Measurements from ENCODE around the gene CALM3. TPM values are rescaled to one million over a fixed set of nuclear protein-coding genes. Genes with fewer than 3 reads are reported as not detected.

Gene CALM3
- 305 and 351 TPM in 2 replicates for total RNA-seq
- polyA plus RNA-seq, result 328 and 425 TPM in 2 replicates
- 517 and 647 TPM in 2 replicates for polyA plus RNA-seq (2011; cell fraction: cytosol; rRNA removed)
- polyA plus RNA-seq (2011; cell fraction: nucleus; rRNA removed), result 277 and 398 TPM in 2 replicates
- polyA plus RNA-seq (2012), result 409 and 426 TPM in 2 replicates
- polyA minus RNA-seq, result 289 and 292 TPM in 2 replicates
- 34.8 TPM for polyA minus RNA-seq (2011; cell fraction: cytosol; rRNA and poly(A)+ RNA removed)
- 41.3 and 50.8 TPM in 2 replicates for polyA minus RNA-seq (2011; cell fraction: nucleus; rRNA and poly(A)+ RNA removed)
- Bru-seq, nascent RNA, result percentile 83 among the genes with signal in this experiment
- percentile 99 among the genes with signal in this experiment for BruChase-seq, experiment 1, labeled RNA remaining after a 6-hour chase
- BruChase-seq, experiment 2, labeled RNA remaining after a 2-hour chase, result percentile 95 among the genes with signal in this experiment
- long read RNA-seq, transcript CALM3-202 (6 exons, 702 nt), result minor isoform, 7 of 1,049 reads
- long read RNA-seq, transcript CALM3-201 (6 exons, 2,289 nt), result major isoform, 921 of 1,049 reads
- long read RNA-seq, transcript CALM3-207 (4 exons, 721 nt), result minor isoform, 14 of 1,049 reads
- long read RNA-seq, partial matches to known transcripts, result 25 of 1,049 reads
- long read RNA-seq, other reads (novel, unspliced or antisense), result 75 of 1,049 reads

DNA sequence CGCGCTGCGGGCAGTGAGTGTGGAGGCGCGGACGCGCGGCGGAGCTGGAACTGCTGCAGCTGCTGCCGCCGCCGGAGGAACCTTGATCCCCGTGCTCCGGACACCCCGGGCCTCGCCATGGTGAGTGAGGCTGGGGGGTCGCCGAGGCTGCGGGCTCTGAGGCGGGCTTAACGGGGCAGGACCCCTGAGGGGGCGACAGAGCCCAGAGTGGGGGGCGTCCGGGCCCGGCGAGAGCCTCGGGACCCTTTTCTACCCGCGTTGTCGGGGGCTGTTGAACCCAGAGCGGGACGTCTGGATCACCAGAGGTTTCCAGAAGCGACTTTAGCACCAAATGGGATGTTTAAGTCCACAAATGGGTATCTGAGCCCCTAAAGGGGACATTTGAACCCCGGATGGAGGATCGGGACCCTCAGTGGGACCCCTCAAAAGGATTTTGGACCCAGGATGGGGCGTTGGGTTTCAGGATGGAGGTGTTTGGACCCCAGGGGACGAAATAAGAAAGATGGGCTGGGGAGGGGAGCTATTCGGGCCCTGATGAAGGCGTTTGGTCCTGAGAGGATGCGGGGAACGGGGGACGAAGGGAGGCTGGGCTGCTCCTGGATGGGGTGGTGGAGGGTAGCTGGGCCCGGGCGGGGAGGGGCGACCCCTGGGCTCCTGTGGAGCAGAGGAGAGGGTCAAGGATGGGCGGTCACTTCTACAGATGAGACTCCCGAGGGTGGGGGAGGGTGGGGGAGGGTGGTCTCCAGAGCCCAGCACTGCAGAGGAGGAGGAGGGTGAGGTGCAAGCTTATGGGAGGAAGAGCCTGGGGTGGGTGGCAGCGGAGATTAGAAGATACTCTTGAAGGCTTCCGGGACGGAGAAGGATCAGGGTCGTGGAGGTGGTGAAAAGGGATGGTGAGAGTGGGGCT lies at the start of gene CALM3:
Gene CALM3 (plus strand): TSS at position 13 of the 907 bp plus-strand sequence. CDS start 105 bp downstream, at position 118.
- Histone ChIP-seq H3K36me3 (ENCODE audit: control insufficient read depth in 2 of 2, extremely low read depth in 1 of 2, insufficient read depth in 2 of 2, low read length in 2 of 2) (peaks cover 0 to 13% of the 10 kb centered on the region in 2 experiments), H3K27ac (ENCODE audit: insufficient read depth, low read depth, low read length) (peak within 1 kb of the TSS; percentile 93), H3K4me1 (ENCODE audit: control insufficient read depth, extremely low read depth, insufficient read depth, low read length) (peaks cover 13% of the 10 kb centered on the region), H3K79me2 (ENCODE audit: control insufficient read depth, insufficient read depth, low read length) (peaks cover 50% of the 10 kb centered on the region), H3K9ac (replicated peaks; ENCODE audit: extremely low read depth, insufficient read depth, low read length) (peak within 1 kb of the TSS; percentile 96), H3K4me2 (ENCODE audit: insufficient read depth, low read length) (peak within 1 kb of the TSS; percentile 53), H3K27me3 (ENCODE audit: control insufficient read depth in 2 of 2, insufficient read depth in 2 of 2, low read length in 2 of 2) (peaks cover 0 to 3% of the 10 kb centered on the region in 2 experiments), H2AFZ (ENCODE audit: low read depth, low read length) (peak within 1 kb of the TSS; percentile 68), H3K9me1 (replicated peaks; ENCODE audit: control insufficient read depth, extremely low read depth, insufficient read depth, low read length) (no peaks in the 10 kb centered on the region), H3K9me3 (replicated peaks; ENCODE audit: control insufficient read depth, insufficient read depth, low read length) (no peaks in the 10 kb centered on the region), H4K20me1 (replicated peaks; ENCODE audit: control insufficient read depth, extremely low read depth, insufficient read depth, low read length) (no peaks in the 10 kb centered on the region), H3K4me3 (replicated peaks in 1 of 3; ENCODE audit: insufficient read depth in 1 of 3, low read depth in 1 of 3, low read length in 3 of 3) (peak within 1 kb of the TSS; percentile 98 to 100 (median 99))
- POLR2A ChIA-PET, result interaction anchor here (0.5 to 1.1 kb wide), 2 partner anchors 16 to 44 kb away, joined by 4 to 8 read pairs; no protein-coding TSS in a partner anchor
- peak; percentile 33 for DNase-seq (ENCODE audit: low read depth, low spot score)
- TF ChIP-seq FOS (IDR thresholded peaks at IDR 0.05; ENCODE audit: borderline replicate concordance, insufficient read depth, low read length) (no peak), MYC (IDR thresholded peaks at IDR 0.05; ENCODE audit: low read depth, low read length) (no peak), JUN (IDR thresholded peaks at IDR 0.05; ENCODE audit: borderline replicate concordance, insufficient read depth, insufficient read length, low read depth) (no peak), POLR2AphosphoS5 (IDR thresholded peaks at IDR 0.05; ENCODE audit: insufficient read depth, low read depth, low read length) (peak; percentile 48), GATA2 (IDR thresholded peaks at IDR 0.05; ENCODE audit: insufficient read depth, insufficient read length, low read depth, low read length) (no peak), POLR2A (IDR thresholded peaks at IDR 0.05; ENCODE audit: low read depth, low read length) (peak; percentile 81), CTCF (IDR thresholded peaks at IDR 0.05; ENCODE audit: extremely low read depth in 1 of 2, insufficient read depth in 1 of 2, low read depth in 1 of 2, low read length in 2 of 2) (no peak), EZH2 (IDR thresholded peaks at IDR 0.05; ENCODE audit: borderline replicate concordance, low read depth, low read length, severe bottlenecking) (no peak), MAX (IDR thresholded peaks at IDR 0.05; ENCODE audit: insufficient read depth, insufficient read length) (no peak)
- dilution Hi-C loops (cut with MboI; ENCODE audit: extremely low pct_ligation_motif_present, low sequenced_read_pairs) (no loop called here), intact Hi-C loops (cut with micrococcal nuclease) (loop anchor here (1.0 kb wide), 1 partner anchor 61 kb away; no protein-coding TSS in a partner anchor)
- no peak for FAIRE-seq
- TSS peak; percentile 59 for BruUV-seq (replicated peaks)
- CTCF ChIA-PET, result interaction anchor here (1.2 to 2.6 kb wide), 6 partner anchors 9 to 72 kb away, joined by 5 to 17 read pairs (median 6); partner anchors contain the start of gene DACT3
